Inferior parietal cortex (tissue), 1 donor: Measurements from ENCODE around the gene SLC6A6.
A peak's percentile ranks its signal among the peaks of the same experiment; 100 is the strongest.
"Not testable (repeated sequence)": the region's sequence is repeated elsewhere in the genome, so short reads cannot be mapped to it uniquely, and the experiment has no call there.

Source experiments
- DNase-seq: peaks from one replicate; pipeline ENCODE4 v3.0.0-alpha.2; 2016; ENCODE audit errors: extremely low spot score

The SLC6A6 gene

GRCh38 chr3:14397940-14398796 is 4.2 kb upstream of the SLC6A6 start:
- DNase-seq: no peak

GRCh38 chr3:14398797-14399106 is 3.7 kb upstream of the SLC6A6 start:
- no peak for DNase-seq

DNA sequence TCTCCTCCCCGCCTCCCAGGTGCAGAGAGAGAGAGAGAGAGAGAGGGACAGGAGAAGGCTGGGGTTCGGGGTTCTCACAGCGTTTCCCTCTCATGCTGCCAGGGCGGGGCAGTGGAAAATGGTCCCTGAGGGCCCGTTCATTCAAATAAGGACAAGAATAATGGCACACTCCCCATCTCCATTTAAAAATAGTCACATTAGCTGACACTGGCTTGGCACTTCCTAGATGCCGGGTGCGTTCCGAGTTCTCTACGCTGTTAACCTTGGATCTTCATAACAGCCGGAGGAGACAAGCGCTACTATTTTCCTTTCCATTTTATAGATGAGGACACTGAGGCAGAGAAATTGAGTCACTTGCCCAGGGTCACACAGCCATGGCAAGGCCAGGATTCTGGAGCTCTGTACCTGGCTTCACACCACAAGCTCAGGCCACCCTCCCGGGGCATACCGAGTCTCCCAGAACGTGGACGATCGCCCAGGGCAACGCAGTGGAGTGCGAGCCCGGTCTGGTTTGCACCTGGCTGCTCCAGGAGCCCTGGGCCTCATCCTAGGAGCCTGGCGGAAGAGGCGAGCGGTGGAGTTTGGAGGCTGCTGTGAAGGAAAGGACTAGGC is 608 bp upstream of the SLC6A6 start:
- no peak for DNase-seq

- DNase-seq: no peak
Observed at GRCh38 chr3:14403619-14404155, 1.3 kb downstream of the SLC6A6 start.

GRCh38 chr3:14404186-14404585 is 1.8 kb downstream of the SLC6A6 start:
- DNase-seq: no peak

DNA sequence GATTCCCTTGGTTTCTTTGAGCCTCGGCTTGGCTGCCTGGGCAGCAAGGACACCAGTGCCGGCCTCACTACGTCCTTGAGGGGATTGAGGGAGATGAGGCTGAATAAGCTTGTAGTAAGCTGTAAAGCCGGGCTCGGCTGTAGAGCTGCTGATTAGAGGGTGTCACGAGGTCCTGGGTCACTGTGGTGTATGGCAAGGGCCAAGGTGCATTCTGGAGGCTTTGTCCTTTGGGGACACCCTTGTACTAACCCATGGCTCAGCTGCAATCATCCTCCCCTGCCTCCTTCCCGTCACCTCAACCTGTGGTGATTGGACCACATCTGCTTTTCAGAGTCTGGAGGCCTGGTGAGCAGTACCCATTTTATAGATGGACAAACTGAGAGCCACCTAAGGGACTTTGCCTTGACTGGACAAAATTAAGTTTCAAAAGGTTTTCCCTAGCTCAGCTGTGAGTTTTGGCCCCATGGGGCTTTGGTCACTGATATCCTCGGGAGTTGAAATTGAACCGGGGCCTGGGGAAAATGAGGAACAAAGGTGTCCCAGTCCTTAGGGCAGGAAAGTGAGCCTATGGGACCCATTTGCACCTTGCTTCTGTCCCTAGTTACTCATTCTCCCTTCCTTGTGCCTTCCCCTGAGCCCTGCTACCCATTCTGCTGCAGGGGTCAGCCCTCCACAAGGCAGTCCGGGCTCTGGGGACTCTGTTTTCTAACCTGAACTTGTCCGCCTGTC is 2.4 kb downstream of the SLC6A6 start:
- no peak for DNase-seq

GRCh38 chr3:14405360-14406238 is 3.2 kb downstream of the SLC6A6 start:
- no peak for DNase-seq

DNA sequence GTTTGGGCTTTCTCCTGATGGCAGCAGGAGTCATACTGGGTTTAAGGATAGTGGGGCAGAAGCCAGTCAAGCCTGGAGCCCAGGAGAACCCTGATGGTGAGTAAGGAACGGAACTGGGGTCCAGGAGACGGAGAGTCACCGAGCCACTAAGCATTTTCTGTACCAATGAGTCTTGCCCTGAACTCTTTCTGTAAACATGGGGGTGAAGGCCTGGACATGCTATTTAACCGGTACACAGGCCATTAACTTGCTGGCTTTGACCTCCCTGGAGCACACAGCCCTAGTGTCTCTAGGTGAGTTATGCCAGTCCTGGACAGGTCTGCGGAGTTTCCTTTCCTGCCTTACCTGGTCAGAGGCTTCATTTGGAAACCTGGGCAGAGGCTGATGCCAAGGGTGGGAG is 3.9 kb downstream of the SLC6A6 start:
- no peak for DNase-seq

- DNase-seq: no peak
Observed at GRCh38 chr3:14406766-14407165, 4.4 kb downstream of the SLC6A6 start.

- DNase-seq: no peak
Observed at GRCh38 chr3:14407203-14407602, 4.8 kb downstream of the SLC6A6 start.

GRCh38 chr3:14409779-14410063 is 7.3 kb downstream of the SLC6A6 start:
- not testable (repeated sequence) for DNase-seq

- DNase-seq: no peak
Observed at GRCh38 chr3:14410106-14410502, 7.7 kb downstream of the SLC6A6 start.

DNA sequence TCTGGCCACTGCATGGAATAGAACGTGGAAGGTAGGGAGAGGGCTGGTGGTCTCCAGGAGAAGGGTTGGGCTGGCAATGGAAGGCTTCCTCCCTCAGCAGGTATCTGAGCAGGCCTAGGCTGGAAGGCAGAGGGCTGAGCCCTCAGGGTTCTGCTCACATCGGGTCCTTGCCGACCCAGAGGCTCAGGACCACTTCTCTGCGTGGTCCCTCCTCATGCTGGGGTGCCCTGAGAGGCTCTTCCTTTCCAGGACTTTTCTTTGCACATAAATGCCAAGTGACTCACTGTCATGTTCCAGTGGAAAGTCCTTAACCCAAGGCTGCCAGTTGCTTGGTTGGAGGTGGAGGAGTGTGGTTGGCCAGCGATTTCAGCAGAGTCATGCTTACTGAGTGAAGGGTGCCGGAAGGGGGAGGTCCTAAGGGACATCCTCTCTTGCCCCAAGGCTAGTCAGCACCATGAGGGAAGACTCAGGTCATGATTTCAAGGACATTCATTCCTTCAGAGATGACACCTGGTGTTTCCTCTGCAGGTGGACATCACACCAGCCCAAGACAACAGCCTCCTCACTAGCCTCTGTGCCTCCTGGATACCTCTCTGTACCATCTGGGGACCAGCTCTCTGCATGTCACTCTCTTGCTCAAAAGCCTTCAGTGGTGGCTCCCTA is 8.2 kb downstream of the SLC6A6 start:
- peak; percentile 58 for DNase-seq

DNA sequence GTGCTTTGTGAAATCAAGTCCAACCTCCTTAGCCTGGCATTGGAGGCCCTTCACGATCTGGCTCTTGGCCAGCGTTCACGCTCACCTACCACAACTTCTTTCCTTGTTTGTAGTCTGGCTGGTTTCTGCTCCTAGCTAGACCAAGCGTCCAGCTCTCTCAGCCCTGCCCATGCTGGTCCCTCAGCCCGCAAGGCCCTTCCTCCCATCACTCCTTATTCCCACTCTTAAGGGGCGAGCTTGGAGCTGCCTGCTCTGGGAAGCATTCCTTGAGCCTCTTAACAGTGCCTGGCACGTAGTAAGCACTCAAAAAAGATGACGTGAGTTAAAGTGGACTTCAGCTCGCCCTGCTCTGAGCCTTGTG is 8.7 kb downstream of the SLC6A6 start:
- DNase-seq: no peak

DNA sequence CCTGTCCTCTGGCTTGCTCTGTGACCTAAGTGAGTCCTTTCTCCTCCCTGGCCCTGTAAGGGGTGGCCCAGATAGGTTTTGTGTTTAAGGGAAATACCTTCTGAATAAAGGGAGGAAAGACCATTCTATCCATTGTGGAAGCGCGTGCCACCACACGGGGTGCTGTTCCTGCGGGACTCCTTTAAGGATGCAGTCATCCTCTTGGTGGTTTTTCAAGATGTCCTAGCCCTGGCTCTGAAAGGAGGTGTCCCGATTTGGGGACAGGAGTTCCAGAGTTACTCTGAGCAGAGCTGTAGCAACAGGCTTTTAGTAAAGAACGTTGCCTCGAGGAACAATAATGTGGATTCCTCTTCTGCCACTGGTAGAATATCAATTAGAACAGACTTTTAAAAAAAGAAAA is 9.6 kb downstream of the SLC6A6 start:
- DNase-seq: no peak

DNA sequence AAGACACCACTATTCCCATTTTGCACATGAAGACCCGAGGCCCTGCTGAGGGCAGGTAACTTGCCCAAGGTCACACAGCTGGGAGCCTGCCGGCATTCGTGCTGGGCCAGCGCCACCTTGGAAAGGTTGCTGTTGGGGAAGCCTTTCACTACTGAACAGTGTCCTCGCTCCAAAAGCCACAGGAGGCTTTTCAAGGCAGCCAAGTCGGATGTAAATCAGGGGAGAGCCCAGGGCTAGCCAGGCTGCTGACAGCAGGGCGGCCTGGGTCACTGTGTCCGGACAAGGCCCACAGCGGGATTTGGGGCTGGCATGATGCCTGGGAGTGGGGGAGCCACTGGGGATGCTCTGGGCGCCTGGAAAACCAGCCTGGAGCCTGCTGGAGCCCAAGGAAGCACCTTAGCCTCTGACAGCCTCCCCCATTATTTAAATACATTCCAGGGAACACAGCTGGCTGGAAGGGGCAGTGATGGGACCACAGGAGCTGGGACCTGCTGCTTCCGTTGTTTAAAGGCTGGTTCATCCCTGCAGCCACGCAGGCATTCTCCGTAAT is 10.5 kb downstream of the SLC6A6 start:
- no peak for DNase-seq

GRCh38 chr3:14413381-14414071 is 11.1 kb downstream of the SLC6A6 start:
- DNase-seq: no peak

DNA sequence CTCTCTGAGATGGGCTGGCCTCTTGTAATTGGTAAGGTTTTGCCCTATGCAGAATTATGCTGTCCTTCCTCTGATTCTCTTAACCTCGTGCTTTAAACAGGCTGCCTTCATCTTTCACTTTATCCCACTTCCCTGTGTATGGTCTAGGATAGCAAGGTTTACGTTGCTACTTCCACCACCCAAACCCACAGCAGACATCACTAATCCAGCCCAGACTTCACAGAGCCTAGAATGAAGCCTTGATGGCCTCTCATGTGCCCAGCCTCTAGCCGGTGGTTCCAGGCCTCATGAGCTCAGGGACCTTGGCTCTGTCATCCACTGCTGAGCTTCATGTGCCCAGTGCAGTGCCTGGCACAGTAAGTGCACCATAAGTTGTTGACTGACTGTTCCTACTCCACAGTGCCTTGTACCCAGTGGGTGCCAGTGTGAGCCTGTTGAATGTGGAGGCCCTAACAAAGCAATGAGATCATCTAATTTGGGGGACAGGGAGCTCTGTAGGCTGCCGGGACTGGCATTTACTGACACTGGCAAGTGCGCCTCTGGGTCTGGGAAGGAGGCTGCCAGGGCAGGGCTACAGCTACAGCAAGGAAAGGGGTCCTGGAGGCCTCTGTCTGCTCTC is 12.5 kb downstream of the SLC6A6 start:
- no peak for DNase-seq

DNA sequence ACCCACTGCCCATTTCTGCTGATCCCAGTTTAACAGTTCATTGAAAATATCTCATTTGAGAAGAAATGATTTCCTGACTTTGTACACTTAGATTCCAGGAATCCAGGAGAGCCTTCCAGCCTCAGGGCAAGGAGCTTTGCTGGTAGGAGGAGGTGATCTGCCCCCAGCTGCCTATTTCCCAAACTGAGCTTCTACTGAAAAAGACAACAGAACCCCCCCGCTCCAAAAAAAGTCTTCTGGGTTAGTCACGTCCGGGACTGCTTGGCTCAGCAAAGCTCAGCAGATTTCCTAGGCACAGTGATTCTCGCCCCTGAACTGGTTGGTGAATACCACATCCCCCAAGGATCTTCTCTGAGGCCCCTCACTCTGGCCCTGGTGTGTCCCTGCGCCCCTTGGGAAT is 13.1 kb downstream of the SLC6A6 start:
- no peak for DNase-seq

DNA sequence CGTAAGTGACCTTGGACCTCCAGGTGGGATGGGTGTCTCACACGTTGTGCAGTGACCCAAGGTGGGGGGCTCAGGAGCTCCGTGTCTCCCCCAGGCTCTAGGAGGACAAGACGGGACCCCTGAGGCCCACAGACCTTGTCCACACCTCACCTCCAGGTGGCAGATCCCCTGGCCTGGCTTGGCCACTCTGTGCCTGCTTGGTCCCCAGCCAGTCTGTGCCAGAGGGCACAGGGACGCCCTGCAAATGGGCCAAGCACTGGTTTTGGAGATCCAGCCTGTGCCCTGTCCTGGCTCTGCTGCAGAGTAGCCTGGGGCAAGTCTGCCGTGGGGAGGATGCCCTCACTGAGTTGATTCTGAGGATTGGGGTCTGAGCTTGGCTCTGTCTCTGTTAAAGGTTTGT is 14.0 kb downstream of the SLC6A6 start:
- DNase-seq: no peak
